IMR-90 (cell line): ENCODE measurements around the gene STXBP4. TPM values are rescaled to one million over a fixed set of nuclear protein-coding genes. Genes with fewer than 3 reads are reported as not detected.

Source experiments
- ATAC-seq: fragments of 200-7000 bp; cut with Tn5 transposase; 2 replicates; pipeline ENCODE4 v1.9.1; 2020; ENCODE audit warnings: low read depth, mild to moderate bottlenecking, moderate library complexity
- BruUV-seq: library from RNA; stranded (reverse); fragments of 400-500 nt; replicated peaks from 2 replicates; lab custom pipeline; 2021; lab: Mats Ljungman, UMichigan
- CTCF ChIA-PET: fragments of 300-600 bp; formaldehyde crosslinking; extraction: SDS; loops from one replicate; lab custom pipeline; 2021; ENCODE audit warnings: antibody characterized with exemption; lab: Yijun Ruan, JAX
- POLR2A ChIA-PET: fragments of 300-600 bp; sonication (Branson Sonifier 250); formaldehyde crosslinking; loops from one replicate; lab custom pipeline; 2022; ENCODE audit warnings: antibody characterized with exemption; ENCODE audit not compliant: unreplicated experiment; lab: Charles Lee
- DNase-seq: peaks from one replicate; pipeline ENCODE4 v3.0.0; 2013
- H2AFZ ChIP-seq: replicated peaks from 2 replicates; pipeline ENCODE3; 2013; ENCODE audit warnings: low read length, mild to moderate bottlenecking; ENCODE audit not compliant: poor library complexity
- H2AK5ac ChIP-seq: 2 replicates; pipeline ENCODE4 v1.6.1; 2013; ENCODE audit warnings: low read depth, low read length, inconsistent platforms
- H2AK9ac ChIP-seq: replicated peaks from 2 replicates; pipeline ENCODE3; 2013; ENCODE audit warnings: mild to moderate bottlenecking, low read depth, low read length, moderate library complexity; ENCODE audit not compliant: poor library complexity
- H2BK120ac ChIP-seq: 2 replicates; pipeline ENCODE4 v1.6.1; 2013; ENCODE audit warnings: low read depth, low read length, inconsistent platforms
- H2BK15ac ChIP-seq: 3 replicates; pipeline ENCODE4 v1.6.1; 2013; ENCODE audit warnings: low read depth, low read length, inconsistent platforms
- H2BK20ac ChIP-seq: 2 replicates; pipeline ENCODE4 v1.6.1; 2013; ENCODE audit warnings: low read depth, mild to moderate bottlenecking, inconsistent platforms, low read length, moderate library complexity
- H2BK5ac ChIP-seq: 2 replicates; pipeline ENCODE4 v1.6.1; 2013; ENCODE audit warnings: mild to moderate bottlenecking, low read depth, low read length, inconsistent platforms; ENCODE audit not compliant: poor library complexity, severe bottlenecking
- H3K14ac ChIP-seq: replicated peaks from 2 replicates; pipeline ENCODE4 v1.6.1; 2013; ENCODE audit warnings: low read depth, low read length, inconsistent platforms
- H3K18ac ChIP-seq: 2 replicates; pipeline ENCODE4 v1.6.1; 2013; ENCODE audit warnings: low read depth, low read length, control low read depth
- H3K23ac ChIP-seq: 2 replicates; pipeline ENCODE4 v1.6.1; 2013; ENCODE audit warnings: low read depth, low read length, inconsistent platforms
- H3K27ac ChIP-seq: 2 replicates; pipeline ENCODE4 v1.5.1; 2013; ENCODE audit warnings: mild to moderate bottlenecking, control low read depth, low read length; ENCODE audit not compliant: insufficient read depth
- H3K27me3 ChIP-seq: 2 replicates; pipeline ENCODE4 v1.6.1; 2013; ENCODE audit warnings: low read length; ENCODE audit not compliant: control insufficient read depth, insufficient read depth
- H3K36me3 ChIP-seq: 2 replicates; pipeline ENCODE4 v1.6.1; 2013; ENCODE audit warnings: low read length, mixed read lengths; ENCODE audit not compliant: control insufficient read depth, insufficient read depth
- H3K4ac ChIP-seq: 2 replicates; pipeline ENCODE4 v1.6.1; 2013; ENCODE audit warnings: low read depth, low read length, inconsistent platforms
- H3K4me1 ChIP-seq: 2 replicates; pipeline ENCODE4 v1.6.1; 2013; ENCODE audit warnings: low read length, mixed read lengths; ENCODE audit not compliant: control insufficient read depth, insufficient read depth
- H3K4me2 ChIP-seq: 2 replicates; pipeline ENCODE4 v1.6.1; 2013; ENCODE audit warnings: low read depth, mild to moderate bottlenecking, control low read depth, low read length, moderate library complexity
- H3K4me3 ChIP-seq: 2 replicates; pipeline ENCODE4 v1.5.1; 2013; ENCODE audit warnings: low read depth, mild to moderate bottlenecking, control low read depth, low read length, moderate library complexity; ENCODE audit not compliant: insufficient read depth
- H3K56ac ChIP-seq: 2 replicates; pipeline ENCODE4 v1.6.1; 2013; ENCODE audit warnings: low read length, inconsistent platforms; ENCODE audit not compliant: insufficient read depth; ENCODE audit errors: extremely low read depth
- H3K79me1 ChIP-seq, 2 experiments: 2 replicates each; pipeline ENCODE4 v1.6.1; 2013; ENCODE audit warnings: low read length in 2 of 2, inconsistent platforms in 1 of 2, low read depth in 1 of 2
- H3K9ac ChIP-seq: 2 replicates; pipeline ENCODE4 v1.6.1; 2013; ENCODE audit warnings: low read depth, low read length, control low read depth
- H3K9me1 ChIP-seq: 2 replicates; pipeline ENCODE4 v1.6.1; 2013; ENCODE audit warnings: low read length, inconsistent platforms; ENCODE audit not compliant: insufficient read depth
- H3K9me3 ChIP-seq: 2 replicates; pipeline ENCODE4 v1.6.1; 2013; ENCODE audit warnings: low read length; ENCODE audit not compliant: control insufficient read depth, insufficient read depth
- H4K20me1 ChIP-seq: 2 replicates; pipeline ENCODE4 v1.6.1; 2013; ENCODE audit warnings: low read length, inconsistent platforms; ENCODE audit not compliant: insufficient read depth
- H4K5ac ChIP-seq: 2 replicates; pipeline ENCODE4 v1.6.1; 2013; ENCODE audit warnings: mild to moderate bottlenecking, low read depth, low read length, control low read depth
- H4K8ac ChIP-seq, 2 experiments: 2 replicates each; pipeline ENCODE4 v1.6.1; 2013; ENCODE audit warnings: low read depth in 2 of 2, low read length in 2 of 2, control low read depth in 1 of 2, inconsistent platforms in 1 of 2
- H4K91ac ChIP-seq: 2 replicates; pipeline ENCODE4 v1.6.1; 2013; ENCODE audit warnings: low read depth, low read length, inconsistent platforms; ENCODE audit not compliant: insufficient read depth
- BHLHE40 ChIP-seq: fragments of 150-350 bp; IDR thresholded peaks from 2 replicates; pipeline ENCODE4 v1.6.1; 2016; ENCODE audit warnings: mild to moderate bottlenecking, low read depth, low read length
- CEBPB ChIP-seq: IDR thresholded peaks from 2 replicates; pipeline ENCODE4 v1.6.1; 2012; ENCODE audit warnings: low read depth, low read length, improper control_type of control experiment
- CTCF ChIP-seq: conservative IDR thresholded peaks from 2 replicates; pipeline ENCODE4 v1.5.1; 2012; ENCODE audit warnings: mild to moderate bottlenecking, low read depth, low read length, improper control_type of control experiment
- ELK1 ChIP-seq: fragments of 150-350 bp; IDR thresholded peaks from 2 replicates; pipeline ENCODE4 v1.6.1; 2016; ENCODE audit warnings: low read depth, mild to moderate bottlenecking, low read length, moderate library complexity, borderline replicate concordance
- FOS ChIP-seq: fragments of 150-350 bp; IDR thresholded peaks from 2 replicates; pipeline ENCODE4 v1.6.1; 2016; ENCODE audit warnings: low read depth, low read length
- WGBS, 2 experiments: methylation state at CpG; one replicate each; pipeline versions ENCODE4 v1.1.5 to v1.1.7; 2013; ENCODE audit warnings: missing lambda C conversion rate in 2 of 2; ENCODE audit not compliant: insufficient read length in 1 of 2; ENCODE audit errors: extremely low coverage in 2 of 2; 5-methylcytosine and 5-hydroxymethylcytosine counted together
- dilution Hi-C: fragments of 300-500 bp; cut with HindIII; formaldehyde crosslinking; loops from one replicate; pipeline ENCODE4 v1.14.3; 2018; ENCODE audit warnings: low sequenced_read_pairs; ENCODE audit not compliant: unreplicated experiment
- in situ Hi-C: fragments of 300-500 bp; cut with MboI; formaldehyde crosslinking; loops from 3 replicates; pipeline ENCODE4 v1.14.3; 2019; ENCODE audit warnings: low sequenced_read_pairs, inconsistent platforms, mixed read lengths
- intact Hi-C: fragments of 100-400 bp; cut with micrococcal nuclease; formaldehyde crosslinking; loops from 2 replicates; pipeline ENCODE4 v1.10.0; 2022
- polyA plus RNA-seq, 3 experiments: library from polyadenylated mRNA; depleted of rRNA; stranded (reverse); fragments of >200 nt; gene quantifications; 2 replicates each; pipeline ENCODE4 v1.2.3, GENCODE V29; 2012; ENCODE audit warnings: low replicate concordance in 1 of 3
- total RNA-seq: library from RNA; depleted of rRNA; stranded (reverse); fragments of >200 nt; gene quantifications from 2 replicates; pipeline ENCODE4 v1.2.3, GENCODE V29; 2012

Gene STXBP4
- total and polyA plus RNA-seq, 2 of the 4 experiments (the other 2 are of a cell fraction): 4.1 to 20.4 TPM

- ChIA-PET CTCF (interaction anchor here (0.6 kb wide), 1 partner anchor 1748 kb away, joined by 4 read pairs; no protein-coding TSS in a partner anchor), POLR2A (no interaction called here)
- 0 out of 2 replicates have a peak overlapping the region, but pooled peaks have one; percentile 10 for H2BK120ac ChIP-seq
- no peaks in the 10 kb centered on the region for H3K36me3 ChIP-seq
- in situ Hi-C loops (no loop called here), intact Hi-C loops (no loop called here), dilution Hi-C loops (no loop called here)
- no peak for TF ChIP-seq ELK1
- no peak for TF ChIP-seq CEBPB
- no peak for TF ChIP-seq CTCF
- no peak for TF ChIP-seq BHLHE40
- no peak for TF ChIP-seq FOS
- H3K27me3 ChIP-seq: no peaks in the 10 kb centered on the region
- peak overlapping the region; percentile 20; the same call in 1 of the 2 replicates for H2BK20ac ChIP-seq
- no peak overlapping the region for H3K23ac ChIP-seq
- no peak overlapping the region for H4K5ac ChIP-seq
- H3K9me3 ChIP-seq: no peaks in the 10 kb centered on the region
- peak overlapping the region; percentile 83 for H3K14ac ChIP-seq
- H4K91ac ChIP-seq: no peak overlapping the region
- peak overlapping the region; percentile 59 for H3K4ac ChIP-seq
- no peak overlapping the region for H2AFZ ChIP-seq
- H3K4me1 ChIP-seq: peaks cover 4% of the 10 kb centered on the region
- no peaks in the 10 kb centered on the region for H3K79me1 ChIP-seq
- no TSS peak for BruUV-seq
- ATAC-seq (no peak), DNase-seq (no peak)
- H4K20me1 ChIP-seq: no peaks in the 10 kb centered on the region
- H3K9me1 ChIP-seq: peaks cover 5% of the 10 kb centered on the region; the same call in 1 of the 2 replicates
- WGBS, 2 experiments: no CpG with 5 or more reads among the region's 2 CpGs
- H3K4me2 ChIP-seq: no peak overlapping the region
- H3K4me3 ChIP-seq: no peak overlapping the region
- H3K9ac ChIP-seq: no peak overlapping the region
- H2AK5ac ChIP-seq: peak overlapping the region; percentile 33
- H3K27ac ChIP-seq: no peak overlapping the region
- no peak overlapping the region for H2AK9ac ChIP-seq
- H3K18ac ChIP-seq: no peak overlapping the region
- no peak overlapping the region for H2BK5ac ChIP-seq
- H4K8ac ChIP-seq: no peak overlapping the region
- H2BK15ac ChIP-seq: peak overlapping the region; percentile 77; the same call in 1 of the 3 replicates
- H3K56ac ChIP-seq: no peak overlapping the region
Measured at GRCh38 chr17:55158439-55158838, 189.9 kb downstream of the STXBP4 start.
